Endothelial cell of umbilical vein (primary cell): ENCODE data around the gene GNPTAB. TPM values are rescaled to one million over a fixed set of nuclear protein-coding genes. Genes with fewer than 3 reads are reported as not detected.

Source experiments
- BruUV-seq: library from RNA; stranded (reverse); fragments of 400-500 nt; replicated peaks from 2 replicates; lab custom pipeline; 2021; lab: Mats Ljungman, UMichigan
- CTCF ChIA-PET: fragments of 300-600, 350-600 bp; sonication (Branson Sonifier 250); formaldehyde crosslinking; loops from one replicate; lab custom pipeline; 2021; ENCODE audit warnings: antibody characterized with exemption, inconsistent platforms; lab: Charles Lee
- POLR2A ChIA-PET: fragments of 300-600, 350-600 bp; sonication (Branson Sonifier 250); formaldehyde crosslinking; loops from one replicate; lab custom pipeline; 2021; ENCODE audit warnings: antibody characterized with exemption, inconsistent platforms; lab: Charles Lee
- DNase-seq: peaks from one replicate; pipeline ENCODE4 v3.0.0-alpha.2; 2011; ENCODE audit warnings: low read depth, low spot score
- FAIRE-seq: peaks from 2 replicates; lab custom pipeline; 2011; peaks lifted over from hg19 to GRCh38; lab: Jason Lieb, UNC
- H2AFZ ChIP-seq: 2 replicates; pipeline ENCODE4 v1.6.0; 2012; ENCODE audit warnings: low read depth, low read length, control low read depth, inconsistent platforms
- H3K27ac ChIP-seq: 2 replicates; pipeline ENCODE4 v1.5.1; 2011; ENCODE audit warnings: low read depth, mild to moderate bottlenecking, control low read depth, low read length, moderate library complexity; ENCODE audit not compliant: insufficient read depth
- H3K27me3 ChIP-seq, 2 experiments: 2 replicates each; pipeline versions ENCODE4 v1.6.0 to v1.6.1; 2011; ENCODE audit warnings: low read length in 2 of 2, mixed read lengths in 1 of 2; ENCODE audit not compliant: control insufficient read depth in 2 of 2, insufficient read depth in 2 of 2
- H3K36me3 ChIP-seq, 2 experiments: 2 replicates in 1 of 2; 3 replicates in 1 of 2; pipeline ENCODE4 v1.5.1; 2011; ENCODE audit warnings: low read length in 2 of 2, mild to moderate bottlenecking in 1 of 2, moderate library complexity in 1 of 2; ENCODE audit not compliant: control insufficient read depth in 2 of 2, insufficient read depth in 2 of 2; ENCODE audit errors: extremely low read depth in 1 of 2
- H3K4me1 ChIP-seq: 3 replicates; pipeline ENCODE4 v1.5.1; 2011; ENCODE audit warnings: mild to moderate bottlenecking, low read length; ENCODE audit not compliant: control insufficient read depth, insufficient read depth; ENCODE audit errors: extremely low read depth
- H3K4me2 ChIP-seq: 2 replicates; pipeline ENCODE4 v1.6.1; 2011; ENCODE audit warnings: low read length, control low read depth, mixed read lengths; ENCODE audit not compliant: insufficient read depth
- H3K4me3 ChIP-seq, 3 experiments: fragments of 200-600 bp in 1 of 3; sonication (generic), shearing (Covaris generic) in 1 of 3; replicated peaks in 1 of 3; 2 replicates each; pipeline ENCODE4 v1.5.1; 2011 to 2016; ENCODE audit warnings: control low read depth in 3 of 3, low read length in 3 of 3, mild to moderate bottlenecking in 2 of 3, inconsistent platforms in 1 of 3, low read depth in 1 of 3, moderate library complexity in 1 of 3; ENCODE audit not compliant: insufficient read depth in 1 of 3
- H3K79me2 ChIP-seq: 2 replicates; pipeline ENCODE4 v1.6.0; 2012; ENCODE audit warnings: low read length, inconsistent platforms; ENCODE audit not compliant: control insufficient read depth, insufficient read depth
- H3K9ac ChIP-seq: replicated peaks from 2 replicates; pipeline ENCODE3; 2011; ENCODE audit warnings: low read length, control low read depth; ENCODE audit not compliant: insufficient read depth; ENCODE audit errors: extremely low read depth
- H3K9me1 ChIP-seq: replicated peaks from 3 replicates; pipeline ENCODE4 v1.6.0; 2011; ENCODE audit warnings: mild to moderate bottlenecking, low read length; ENCODE audit not compliant: control insufficient read depth, insufficient read depth; ENCODE audit errors: extremely low read depth
- H3K9me3 ChIP-seq: replicated peaks from 2 replicates; pipeline ENCODE4 v1.5.1; 2012; ENCODE audit warnings: low read length, inconsistent platforms; ENCODE audit not compliant: control insufficient read depth, insufficient read depth
- H4K20me1 ChIP-seq: replicated peaks from 2 replicates; pipeline ENCODE3; 2011; ENCODE audit warnings: mild to moderate bottlenecking, low read length; ENCODE audit not compliant: control insufficient read depth, insufficient read depth; ENCODE audit errors: extremely low read depth
- EZH2 ChIP-seq: IDR thresholded peaks from 2 replicates; pipeline ENCODE4 v1.6.1; 2012; ENCODE audit warnings: borderline replicate concordance, low read depth, mild to moderate bottlenecking, moderate library complexity, low read length, inconsistent platforms; ENCODE audit not compliant: severe bottlenecking
- FOS ChIP-seq: IDR thresholded peaks from 2 replicates; pipeline ENCODE4 v1.6.1; 2011; ENCODE audit warnings: mild to moderate bottlenecking, low read length, moderate library complexity, borderline replicate concordance; ENCODE audit not compliant: insufficient read depth
- GATA2 ChIP-seq: IDR thresholded peaks from 2 replicates; pipeline ENCODE4 v1.7.0; 2011; ENCODE audit warnings: low read depth, mild to moderate bottlenecking, moderate library complexity, mixed read lengths, low read length; ENCODE audit not compliant: insufficient read length, insufficient read depth
- POLR2A ChIP-seq: IDR thresholded peaks from 2 replicates; pipeline ENCODE4 v1.6.1; 2012; ENCODE audit warnings: low read depth, mild to moderate bottlenecking, control low read depth, low read length
- POLR2AphosphoS5 ChIP-seq: IDR thresholded peaks from 2 replicates; pipeline ENCODE4 v1.6.1; 2012; ENCODE audit warnings: low read depth, mild to moderate bottlenecking, control low read depth, low read length, moderate library complexity; ENCODE audit not compliant: insufficient read depth
- dilution Hi-C: fragments of 300-500 bp; cut with MboI; formaldehyde crosslinking; loops from one replicate; pipeline ENCODE4 v1.15.0; 2019; ENCODE audit warnings: low sequenced_read_pairs; ENCODE audit not compliant: extremely low pct_ligation_motif_present
- intact Hi-C: fragments of 100-400 bp; cut with micrococcal nuclease; formaldehyde crosslinking; loops from one replicate; pipeline ENCODE4 v1.10.0; 2022
- polyA plus RNA-seq, 4 experiments: library from polyadenylated mRNA; depleted of rRNA in 3 of 4; stranded (reverse) in 3 of 4; unstranded in 1 of 4; fragments of >200 nt; gene quantifications; 2 replicates each; pipeline versions ENCODE4 v1.2.1 to v1.2.3, GENCODE V29; 2011 to 2012; ENCODE audit warnings: missing spikeins in 1 of 4
- total RNA-seq: library from RNA; stranded (reverse); gene quantifications from 2 replicates; pipeline ENCODE4 v1.2.3, GENCODE V29; 2021
- TF ChIP-seq, protein P1 (sequence below), 2 donors: IDR thresholded peaks; 1 replicate in 1 of 2; 2 replicates in 1 of 2; pipeline ENCODE4 v1.5.1; 2011; ENCODE audit warnings: low read length in 2 of 2, mild to moderate bottlenecking in 2 of 2, moderate library complexity in 2 of 2, control low read depth in 1 of 2, inconsistent platforms in 1 of 2, low read depth in 1 of 2; ENCODE audit not compliant: insufficient read depth in 1 of 2; ENCODE audit errors: extremely low read depth in 1 of 2

GNPTAB gene
- total and polyA plus RNA-seq, 2 donors (not counting 3 experiments of a cell fraction or from before 2014, with no cell fraction given): 15.6 to 39.5 TPM

DNA sequence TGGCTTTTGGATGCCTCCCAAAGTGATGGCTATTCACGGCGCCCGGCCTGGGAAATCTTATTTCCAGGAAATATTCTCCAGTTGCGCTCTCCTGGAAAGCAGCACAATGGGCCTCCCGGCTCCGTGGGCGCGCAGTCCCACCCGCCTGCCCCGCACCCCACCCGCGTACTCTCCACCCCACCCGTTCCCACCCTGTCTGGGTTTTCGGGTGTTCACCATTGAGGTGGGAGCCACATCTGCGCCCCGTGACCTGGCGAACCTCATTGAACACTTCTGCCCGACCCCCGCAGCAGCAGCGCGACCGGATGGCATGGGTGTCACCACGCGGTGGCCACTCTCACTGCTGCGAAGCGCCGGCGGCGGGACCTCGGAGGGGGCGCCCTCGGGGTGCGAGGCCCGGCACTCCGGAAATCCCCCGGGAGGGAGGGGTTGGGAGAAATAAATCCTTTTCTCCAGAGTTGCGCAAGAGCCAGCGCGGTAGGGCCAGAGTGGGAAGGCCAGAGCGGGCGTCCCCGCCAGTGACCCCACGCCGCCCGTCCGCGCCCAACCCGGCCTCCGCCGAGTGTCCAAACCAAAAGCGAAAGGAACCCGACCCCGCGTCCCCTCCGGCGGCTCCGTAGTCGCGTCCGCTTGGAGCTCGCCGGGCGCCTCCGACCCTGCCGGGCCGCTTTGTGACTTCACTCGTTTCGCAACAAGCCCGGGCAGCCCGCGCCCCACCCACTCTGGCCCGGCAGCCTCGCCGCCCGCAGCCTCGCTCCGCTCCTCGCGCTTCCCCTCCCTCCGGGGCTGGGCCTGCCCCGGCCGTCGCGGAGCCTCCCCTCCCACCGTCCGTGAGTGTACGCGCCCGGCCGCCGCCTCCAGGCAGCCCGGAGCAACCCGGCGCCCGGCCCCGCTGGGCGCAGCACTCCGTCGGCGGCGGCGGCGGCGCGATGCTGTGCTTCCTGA lies 46.4 kb upstream of the GNPTAB start, which contains the start of gene DRAM1:
Gene DRAM1, plus strand, starts transcription at position 720 of the 945 bp plus-strand sequence. Its CDS starts 210 bp downstream, at position 930.
- peak within 1 kb of the TSS; percentile 82 for H3K4me2 ChIP-seq
- peak within 1 kb of the TSS; percentile 93 for H3K27ac ChIP-seq
- H4K20me1 ChIP-seq: no peaks in the 10 kb centered on the region
- dilution Hi-C loops (no loop called here), intact Hi-C loops (loop anchor here (5.0 to 10.0 kb wide), 2 partner anchors 185 to 308 kb away; partner anchors contain the start of gene WASHC3)
- BruUV-seq: TSS peak; percentile 61
- peaks cover 29% of the 10 kb centered on the region for H3K79me2 ChIP-seq
- FAIRE-seq (peak; percentile 79), DNase-seq (peak; percentile 88)
- peaks cover 26% of the 10 kb centered on the region for H3K4me1 ChIP-seq
- peak within 1 kb of the TSS; percentile 87 for H2AFZ ChIP-seq
- CTCF ChIA-PET: interaction anchor here (0.7 to 1.2 kb wide), 4 partner anchors 14 to 59 kb away, joined by 3 to 11 read pairs (median 4); partner anchors contain the start of gene GNPTAB
- H3K36me3 ChIP-seq: peaks cover 0 to 2% of the 10 kb centered on the region in 2 experiments
- no peaks in the 10 kb centered on the region for H3K9me1 ChIP-seq
- H3K27me3 ChIP-seq: no peaks in the 10 kb centered on the region
- POLR2A ChIA-PET: interaction anchor here (0.8 to 1.7 kb wide), 3 partner anchors 14 to 46 kb away, joined by 3 to 16 read pairs (median 3); partner anchors contain the start of gene GNPTAB
- H3K9me3 ChIP-seq: no peaks in the 10 kb centered on the region
- TF ChIP-seq POLR2A (peak; percentile 92), GATA2 (no peak), FOS (no peak), EZH2 (no peak), POLR2AphosphoS5 (peak; percentile 96)
- TF ChIP-seq, protein P1, sequence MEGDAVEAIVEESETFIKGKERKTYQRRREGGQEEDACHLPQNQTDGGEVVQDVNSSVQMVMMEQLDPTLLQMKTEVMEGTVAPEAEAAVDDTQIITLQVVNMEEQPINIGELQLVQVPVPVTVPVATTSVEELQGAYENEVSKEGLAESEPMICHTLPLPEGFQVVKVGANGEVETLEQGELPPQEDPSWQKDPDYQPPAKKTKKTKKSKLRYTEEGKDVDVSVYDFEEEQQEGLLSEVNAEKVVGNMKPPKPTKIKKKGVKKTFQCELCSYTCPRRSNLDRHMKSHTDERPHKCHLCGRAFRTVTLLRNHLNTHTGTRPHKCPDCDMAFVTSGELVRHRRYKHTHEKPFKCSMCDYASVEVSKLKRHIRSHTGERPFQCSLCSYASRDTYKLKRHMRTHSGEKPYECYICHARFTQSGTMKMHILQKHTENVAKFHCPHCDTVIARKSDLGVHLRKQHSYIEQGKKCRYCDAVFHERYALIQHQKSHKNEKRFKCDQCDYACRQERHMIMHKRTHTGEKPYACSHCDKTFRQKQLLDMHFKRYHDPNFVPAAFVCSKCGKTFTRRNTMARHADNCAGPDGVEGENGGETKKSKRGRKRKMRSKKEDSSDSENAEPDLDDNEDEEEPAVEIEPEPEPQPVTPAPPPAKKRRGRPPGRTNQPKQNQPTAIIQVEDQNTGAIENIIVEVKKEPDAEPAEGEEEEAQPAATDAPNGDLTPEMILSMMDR (IDR thresholded peaks at IDR 0.05; ENCODE audit: extremely low read depth in 1 of 2, insufficient read depth in 1 of 2, low read depth in 1 of 2, low read length in 2 of 2): peak in 1 of 2 donors; percentile 19
- peak within 1 kb of the TSS; percentile 93 for H3K9ac ChIP-seq
- H3K4me3 ChIP-seq: peak within 1 kb of the TSS; percentile 5 to 76 (median 55)
